ENCODE measurements around the gene SLC24A3. TPM values are rescaled to one million over a fixed set of nuclear protein-coding genes. Genes with fewer than 3 reads are reported as not detected.

The SLC24A3 gene
- total RNA-seq, 1 donor from 2014 or later = 0.10 TPM

GRCh38 chr20:19403549-19403948 lies 191.1 kb downstream of the SLC24A3 start:
- peaks cover 17% of the 10 kb centered on the region for H3K9me3 Mint-ChIP-seq (ENCODE audit: low read depth)
- no peaks in the 10 kb centered on the region for H3K36me3 Mint-ChIP-seq (ENCODE audit: low read depth)
- no peak for TF ChIP-seq CTCF (IDR thresholded peaks at IDR 0.05)
- no peak overlapping the region for H3K4me3 Mint-ChIP-seq (ENCODE audit: unreplicated experiment)
- H3K27ac Mint-ChIP-seq (ENCODE audit: unreplicated experiment) = no peak overlapping the region
- peaks cover 3% of the 10 kb centered on the region for H3K27me3 Mint-ChIP-seq (ENCODE audit: low read depth)
- no peak for DNase-seq (ENCODE audit: low spot score)
- H3K4me1 Mint-ChIP-seq (ENCODE audit: low read depth) = no peaks in the 10 kb centered on the region

DNA sequence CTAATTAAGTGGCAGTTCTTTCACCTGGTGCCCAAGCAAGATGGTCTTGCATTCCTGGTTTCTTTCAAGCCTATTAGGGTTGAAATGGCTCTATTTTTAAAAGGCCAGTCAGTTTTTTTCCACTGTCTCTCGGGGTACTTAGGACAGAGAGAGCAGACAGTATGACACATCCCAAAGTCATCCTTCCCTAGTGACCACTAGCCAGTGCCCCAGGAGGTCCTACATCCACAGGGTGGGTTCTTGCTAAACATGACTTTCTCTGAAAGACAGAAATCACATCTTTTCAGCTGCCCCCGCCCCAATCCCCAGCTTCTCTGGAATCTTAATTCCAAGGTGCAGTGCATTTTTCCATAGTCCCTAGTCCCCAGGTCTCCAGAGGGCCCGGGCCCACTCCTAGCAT lies 192.4 kb downstream of the SLC24A3 start:
- H3K27me3 Mint-ChIP-seq (ENCODE audit: low read depth) = peaks cover 3% of the 10 kb centered on the region
- H3K9me3 Mint-ChIP-seq (ENCODE audit: low read depth) = peaks cover 6% of the 10 kb centered on the region
- no peak for DNase-seq (ENCODE audit: low spot score)
- no peaks in the 10 kb centered on the region for H3K36me3 Mint-ChIP-seq (ENCODE audit: low read depth)
- H3K4me1 Mint-ChIP-seq (ENCODE audit: low read depth) = no peaks in the 10 kb centered on the region
- no peak overlapping the region for H3K4me3 Mint-ChIP-seq (ENCODE audit: unreplicated experiment)
- TF ChIP-seq CTCF (IDR thresholded peaks at IDR 0.05) = no peak
- H3K27ac Mint-ChIP-seq (ENCODE audit: unreplicated experiment) = no peak overlapping the region

GRCh38 chr20:19405958-19406357 lies 193.5 kb downstream of the SLC24A3 start:
- H3K4me3 Mint-ChIP-seq (ENCODE audit: unreplicated experiment) = no peak overlapping the region
- no peak for DNase-seq (ENCODE audit: low spot score)
- peaks cover 3% of the 10 kb centered on the region for H3K27me3 Mint-ChIP-seq (ENCODE audit: low read depth)
- H3K9me3 Mint-ChIP-seq (ENCODE audit: low read depth) = no peaks in the 10 kb centered on the region
- H3K27ac Mint-ChIP-seq (ENCODE audit: unreplicated experiment) = no peak overlapping the region
- H3K36me3 Mint-ChIP-seq (ENCODE audit: low read depth) = no peaks in the 10 kb centered on the region
- no peaks in the 10 kb centered on the region for H3K4me1 Mint-ChIP-seq (ENCODE audit: low read depth)
- no peak for TF ChIP-seq CTCF (IDR thresholded peaks at IDR 0.05)

GRCh38 chr20:19406381-19406780 lies 193.9 kb downstream of the SLC24A3 start:
- H3K27ac Mint-ChIP-seq (ENCODE audit: unreplicated experiment) = no peak overlapping the region
- no peak overlapping the region for H3K4me3 Mint-ChIP-seq (ENCODE audit: unreplicated experiment)
- no peak for DNase-seq (ENCODE audit: low spot score)
- no peaks in the 10 kb centered on the region for H3K36me3 Mint-ChIP-seq (ENCODE audit: low read depth)
- TF ChIP-seq CTCF (IDR thresholded peaks at IDR 0.05) = no peak
- no peaks in the 10 kb centered on the region for H3K4me1 Mint-ChIP-seq (ENCODE audit: low read depth)
- peaks cover 3% of the 10 kb centered on the region for H3K27me3 Mint-ChIP-seq (ENCODE audit: low read depth)
- no peaks in the 10 kb centered on the region for H3K9me3 Mint-ChIP-seq (ENCODE audit: low read depth)

DNA sequence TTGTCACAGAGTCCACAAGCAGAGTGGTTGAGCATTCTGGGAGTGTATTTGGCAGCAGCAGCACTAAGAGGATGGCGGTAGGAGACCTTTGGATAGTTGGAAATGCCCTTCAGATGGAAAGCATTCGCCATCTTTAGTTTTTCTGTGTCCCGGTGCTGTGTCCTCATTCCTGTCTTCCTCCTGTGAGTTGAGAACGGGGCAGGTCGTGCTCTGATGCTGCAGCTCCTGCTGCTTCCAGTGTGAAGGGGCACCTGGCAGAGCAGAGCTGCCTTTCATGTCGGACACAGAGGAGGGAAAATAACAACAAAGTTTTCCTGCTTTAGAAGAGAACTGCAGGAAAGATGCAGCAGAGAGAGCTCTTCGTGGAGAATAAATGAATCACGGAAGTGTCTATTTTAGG lies 194.8 kb downstream of the SLC24A3 start:
- Mint-ChIP-seq H3K9me3 (ENCODE audit: low read depth) (no peaks in the 10 kb centered on the region), H3K4me1 (ENCODE audit: low read depth) (no peaks in the 10 kb centered on the region), H3K27me3 (ENCODE audit: low read depth) (peaks cover 4% of the 10 kb centered on the region), H3K36me3 (ENCODE audit: low read depth) (no peaks in the 10 kb centered on the region), H3K4me3 (ENCODE audit: unreplicated experiment) (no peak overlapping the region), H3K27ac (ENCODE audit: unreplicated experiment) (no peak overlapping the region)
- TF ChIP-seq CTCF (IDR thresholded peaks at IDR 0.05) = no peak
- no peak for DNase-seq (ENCODE audit: low spot score)

All from chondrocyte (in vitro differentiated cells).